A549 (cell line): ENCODE results near the gene WDR5B.

Experiments used
- CBX2 ChIP-seq: fragments of 200-600 bp; sonication (generic); IDR thresholded peaks from 2 replicates; pipeline ENCODE4 v1.6.1; 2016; ENCODE audit warnings: low read depth, mild to moderate bottlenecking, borderline replicate concordance
- CBX8 ChIP-seq: fragments of 200-600 bp; sonication (generic); IDR thresholded peaks from 2 replicates; pipeline ENCODE4 v1.6.1; 2016
- EHF ChIP-seq: fragments of 250-450 bp; sonication (Bioruptor Pico); IDR thresholded peaks from 2 replicates; pipeline ENCODE4 v1.5.0; 2020; ENCODE audit warnings: mild to moderate bottlenecking
- HDAC2 ChIP-seq: fragments of 200-600 bp; sonication (generic); IDR thresholded peaks from 2 replicates; pipeline ENCODE4 v1.6.1; 2016
- MAZ ChIP-seq: fragments of 150-350 bp; IDR thresholded peaks from 2 replicates; pipeline ENCODE4 v1.6.1; 2014; ENCODE audit warnings: antibody characterized with exemption, low read depth, low read length, borderline replicate concordance
- PBX3 ChIP-seq: IDR thresholded peaks from 2 replicates; pipeline ENCODE4 v1.6.1; 2012
- POLR2A ChIP-seq: IDR thresholded peaks from 2 replicates; pipeline ENCODE4 v1.6.1; 2012; ENCODE audit warnings: mild to moderate bottlenecking, low read length
- RAD21 ChIP-seq, 2 experiments: fragments of >200 bp in 1 of 2; sonication (Bioruptor Twin) in 1 of 2; formaldehyde crosslinking in 1 of 2; IDR thresholded peaks in 1 of 2; conservative IDR thresholded peaks in 1 of 2; 2 replicates in 1 of 2; 3 replicates in 1 of 2; pipeline ENCODE4 v1.6.1; 2012 to 2018; ENCODE audit warnings: inconsistent platforms in 1 of 2
- TF ChIP-seq, protein P1 (sequence below): fragments of >200 bp; sonication (Bioruptor Twin); formaldehyde crosslinking; IDR thresholded peaks from 3 replicates; pipeline ENCODE4 v1.5.1; 2016
- TF ChIP-seq, protein P2 (sequence below): IDR thresholded peaks from 2 replicates; pipeline ENCODE4 v1.6.1; 2012
- TF ChIP-seq, protein P3 (sequence below): fragments of 450-650 bp; IDR thresholded peaks from 2 replicates; pipeline ENCODE4 v1.6.1; 2014; ENCODE audit warnings: antibody characterized with exemption
- TF ChIP-seq, protein P4 (sequence below): fragments of 250-450 bp; sonication (Bioruptor Pico); IDR thresholded peaks from 2 replicates; pipeline ENCODE4 v1.5.0; 2021; ENCODE audit warnings: mild to moderate bottlenecking, moderate library complexity, borderline replicate concordance

DNA sequence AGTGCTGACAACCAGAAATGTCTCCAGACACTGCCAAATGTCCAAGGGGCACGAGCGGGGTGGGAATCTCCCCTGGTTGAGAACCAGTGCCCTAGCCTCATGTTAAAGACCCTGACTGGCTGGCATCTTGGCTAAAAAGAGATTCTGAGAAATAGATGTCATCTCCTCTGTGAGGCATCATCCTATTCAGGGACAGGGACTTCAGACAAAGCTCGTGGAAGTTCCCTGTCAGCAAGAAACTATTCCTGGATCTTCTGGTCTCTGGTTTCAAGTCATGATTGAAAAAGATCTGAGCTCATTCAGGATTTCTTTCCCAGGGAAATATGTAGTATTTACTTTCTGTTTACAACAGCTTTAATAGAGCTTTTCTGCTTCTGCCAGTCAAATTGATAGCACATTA is 10.8 kb downstream of the WDR5B start:
- TF ChIP-seq, protein P1, sequence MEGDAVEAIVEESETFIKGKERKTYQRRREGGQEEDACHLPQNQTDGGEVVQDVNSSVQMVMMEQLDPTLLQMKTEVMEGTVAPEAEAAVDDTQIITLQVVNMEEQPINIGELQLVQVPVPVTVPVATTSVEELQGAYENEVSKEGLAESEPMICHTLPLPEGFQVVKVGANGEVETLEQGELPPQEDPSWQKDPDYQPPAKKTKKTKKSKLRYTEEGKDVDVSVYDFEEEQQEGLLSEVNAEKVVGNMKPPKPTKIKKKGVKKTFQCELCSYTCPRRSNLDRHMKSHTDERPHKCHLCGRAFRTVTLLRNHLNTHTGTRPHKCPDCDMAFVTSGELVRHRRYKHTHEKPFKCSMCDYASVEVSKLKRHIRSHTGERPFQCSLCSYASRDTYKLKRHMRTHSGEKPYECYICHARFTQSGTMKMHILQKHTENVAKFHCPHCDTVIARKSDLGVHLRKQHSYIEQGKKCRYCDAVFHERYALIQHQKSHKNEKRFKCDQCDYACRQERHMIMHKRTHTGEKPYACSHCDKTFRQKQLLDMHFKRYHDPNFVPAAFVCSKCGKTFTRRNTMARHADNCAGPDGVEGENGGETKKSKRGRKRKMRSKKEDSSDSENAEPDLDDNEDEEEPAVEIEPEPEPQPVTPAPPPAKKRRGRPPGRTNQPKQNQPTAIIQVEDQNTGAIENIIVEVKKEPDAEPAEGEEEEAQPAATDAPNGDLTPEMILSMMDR = no peak
- TF ChIP-seq HDAC2 (no peak), CBX2 (no peak), EHF (CRISPR knock-in tag) (no peak), POLR2A (no peak), MAZ (no peak), PBX3 (no peak), CBX8 (no peak), RAD21 (conservative IDR thresholded peaks at IDR 0.05 in 1 of 2, IDR thresholded peaks at IDR 0.05 in 1 of 2) (no peak)
- TF ChIP-seq, protein P2, sequence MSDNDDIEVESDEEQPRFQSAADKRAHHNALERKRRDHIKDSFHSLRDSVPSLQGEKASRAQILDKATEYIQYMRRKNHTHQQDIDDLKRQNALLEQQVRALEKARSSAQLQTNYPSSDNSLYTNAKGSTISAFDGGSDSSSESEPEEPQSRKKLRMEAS = no peak
- TF ChIP-seq, protein P3, sequence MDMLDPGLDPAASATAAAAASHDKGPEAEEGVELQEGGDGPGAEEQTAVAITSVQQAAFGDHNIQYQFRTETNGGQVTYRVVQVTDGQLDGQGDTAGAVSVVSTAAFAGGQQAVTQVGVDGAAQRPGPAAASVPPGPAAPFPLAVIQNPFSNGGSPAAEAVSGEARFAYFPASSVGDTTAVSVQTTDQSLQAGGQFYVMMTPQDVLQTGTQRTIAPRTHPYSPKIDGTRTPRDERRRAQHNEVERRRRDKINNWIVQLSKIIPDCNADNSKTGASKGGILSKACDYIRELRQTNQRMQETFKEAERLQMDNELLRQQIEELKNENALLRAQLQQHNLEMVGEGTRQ = no peak
- TF ChIP-seq, protein P4, sequence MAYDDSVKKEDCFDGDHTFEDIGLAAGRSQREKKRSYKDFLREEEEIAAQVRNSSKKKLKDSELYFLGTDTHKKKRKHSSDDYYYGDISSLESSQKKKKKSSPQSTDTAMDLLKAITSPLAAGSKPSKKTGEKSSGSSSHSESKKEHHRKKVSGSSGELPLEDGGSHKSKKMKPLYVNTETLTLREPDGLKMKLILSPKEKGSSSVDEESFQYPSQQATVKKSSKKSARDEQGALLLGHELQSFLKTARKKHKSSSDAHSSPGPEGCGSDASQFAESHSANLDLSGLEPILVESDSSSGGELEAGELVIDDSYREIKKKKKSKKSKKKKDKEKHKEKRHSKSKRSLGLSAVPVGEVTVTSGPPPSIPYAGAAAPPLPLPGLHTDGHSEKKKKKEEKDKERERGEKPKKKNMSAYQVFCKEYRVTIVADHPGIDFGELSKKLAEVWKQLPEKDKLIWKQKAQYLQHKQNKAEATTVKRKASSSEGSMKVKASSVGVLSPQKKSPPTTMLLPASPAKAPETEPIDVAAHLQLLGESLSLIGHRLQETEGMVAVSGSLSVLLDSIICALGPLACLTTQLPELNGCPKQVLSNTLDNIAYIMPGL (CRISPR knock-in tag) = no peak
